Mesendoderm (in vitro differentiated cells): Measurements from ENCODE around the gene SNN.

Experiments used
- DNase-seq: peaks from one replicate; pipeline ENCODE4 v3.0.0; 2013
- H2AK5ac ChIP-seq: 2 replicates; pipeline ENCODE4 v1.6.1; 2013; ENCODE audit warnings: low read length, inconsistent platforms
- H2BK120ac ChIP-seq: 2 replicates; pipeline ENCODE4 v1.6.1; 2013; ENCODE audit warnings: low read depth, mild to moderate bottlenecking, low read length, moderate library complexity, mixed read lengths
- H2BK15ac ChIP-seq: replicated peaks from 2 replicates; pipeline ENCODE4 v1.6.1; 2013; ENCODE audit warnings: low read depth, mild to moderate bottlenecking, moderate library complexity
- H2BK5ac ChIP-seq: 2 replicates; pipeline ENCODE4 v1.6.1; 2013; ENCODE audit warnings: low read length, inconsistent platforms
- H3K18ac ChIP-seq: 2 replicates; pipeline ENCODE4 v1.6.1; 2013; ENCODE audit warnings: mild to moderate bottlenecking, low read length, mixed read lengths
- H3K23ac ChIP-seq: one replicate; pipeline ENCODE4 v1.6.1; 2013; ENCODE audit warnings: low read length
- H3K27ac ChIP-seq: 2 replicates; pipeline ENCODE4 v1.5.1; 2013; ENCODE audit warnings: low read depth, mild to moderate bottlenecking, inconsistent platforms, low read length, moderate library complexity
- H3K27me3 ChIP-seq: 2 replicates; pipeline ENCODE4 v1.6.1; 2013; ENCODE audit warnings: low read length, control low read depth, mild to moderate bottlenecking, inconsistent platforms; ENCODE audit not compliant: insufficient read depth, poor library complexity
- H3K36me3 ChIP-seq: 2 replicates; pipeline ENCODE4 v1.6.1; 2013; ENCODE audit warnings: low read length, inconsistent platforms; ENCODE audit not compliant: control insufficient read depth, insufficient read depth
- H3K4ac ChIP-seq: one replicate; pipeline ENCODE4 v1.6.1; 2013; ENCODE audit warnings: low read depth, mild to moderate bottlenecking, low read length, moderate library complexity
- H3K4me1 ChIP-seq: 2 replicates; pipeline ENCODE4 v1.6.1; 2013; ENCODE audit warnings: low read depth, low read length, inconsistent platforms; ENCODE audit not compliant: control insufficient read depth
- H3K4me2 ChIP-seq: 2 replicates; pipeline ENCODE4 v1.6.1; 2013; ENCODE audit warnings: low read length
- H3K4me3 ChIP-seq: 2 replicates; pipeline ENCODE4 v1.5.1; 2013; ENCODE audit warnings: mild to moderate bottlenecking, low read length
- H3K56ac ChIP-seq: one replicate; pipeline ENCODE4 v1.6.1; 2013; ENCODE audit warnings: low read length
- H3K79me1 ChIP-seq: 2 replicates; pipeline ENCODE4 v1.6.1; 2013; ENCODE audit warnings: low read length, inconsistent platforms
- H3K79me2 ChIP-seq: 2 replicates; pipeline ENCODE4 v1.6.1; 2013; ENCODE audit warnings: mild to moderate bottlenecking, low read length; ENCODE audit not compliant: control insufficient read depth, insufficient read depth
- H3K9ac ChIP-seq: 2 replicates; pipeline ENCODE4 v1.6.1; 2013; ENCODE audit warnings: low read length, inconsistent platforms
- H4K5ac ChIP-seq: one replicate; pipeline ENCODE4 v1.6.1; 2013; ENCODE audit warnings: low read length
- H4K8ac ChIP-seq: one replicate; pipeline ENCODE4 v1.6.1; 2013; ENCODE audit warnings: low read depth, mild to moderate bottlenecking, control low read depth, low read length, moderate library complexity
- WGBS: extraction: QIAGEN DNeasy Blood & Tissue Kit; methylation state at CpG from one replicate; pipeline ENCODE4 v1.1.7; 2013; ENCODE audit warnings: low lambda C conversion rate, missing lambda C conversion rate; ENCODE audit not compliant: insufficient coverage; ENCODE audit errors: extremely low coverage; 5-methylcytosine and 5-hydroxymethylcytosine counted together

Gene SNN

DNA sequence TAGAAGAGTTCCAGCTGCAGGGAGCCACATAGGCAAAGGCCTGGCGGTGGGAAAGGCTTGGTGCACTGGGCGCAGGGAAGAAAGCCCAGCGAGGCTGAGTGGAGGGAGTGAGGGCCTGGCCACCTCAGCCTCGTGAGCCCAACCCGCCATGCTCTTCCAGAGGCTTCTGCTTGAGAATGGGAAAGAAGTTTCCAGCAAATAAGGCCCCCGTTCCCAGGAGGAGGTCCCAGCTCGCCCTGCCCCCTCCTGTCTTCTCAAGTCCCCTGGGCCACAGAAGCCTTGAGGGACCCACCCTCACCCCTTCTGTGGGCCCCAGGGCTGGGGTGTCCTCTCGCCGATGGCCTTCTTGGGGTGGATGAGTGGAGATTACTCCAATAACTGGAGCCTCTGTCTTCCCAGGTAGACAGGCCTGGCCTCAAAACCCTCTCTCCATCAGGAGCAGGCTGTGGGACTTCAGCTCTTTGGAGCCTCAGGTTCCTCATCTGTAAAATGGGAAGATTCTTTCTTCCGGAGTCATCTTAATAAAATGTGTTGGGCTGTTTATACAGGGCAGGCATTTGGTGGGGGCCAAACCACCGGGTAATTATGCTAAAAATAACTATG is 933 bp upstream of the SNN start:
- DNase-seq = no peak
- no peaks in the 10 kb centered on the region for H3K27me3 ChIP-seq
- H3K18ac ChIP-seq = no peak overlapping the region
- peaks cover 36% of the 10 kb centered on the region for H3K79me2 ChIP-seq
- H3K36me3 ChIP-seq = no peaks in the 10 kb centered on the region
- H3K79me1 ChIP-seq = peaks cover 19% of the 10 kb centered on the region
- H3K9ac ChIP-seq = no peak overlapping the region
- no peak overlapping the region for H3K23ac ChIP-seq
- H3K27ac ChIP-seq = no peak overlapping the region
- H2BK120ac ChIP-seq = no peak overlapping the region
- H3K4me2 ChIP-seq = no peak overlapping the region
- H2AK5ac ChIP-seq = no peak overlapping the region
- H4K8ac ChIP-seq = no peak overlapping the region
- peak overlapping the region; percentile 98 for H3K56ac ChIP-seq
- no CpG with 5 or more reads among the region's 11 CpGs for WGBS
- no peak overlapping the region for H2BK5ac ChIP-seq
- no peak overlapping the region for H3K4ac ChIP-seq
- H3K4me3 ChIP-seq = no peak overlapping the region
- peaks cover 4% of the 10 kb centered on the region for H3K4me1 ChIP-seq
- no peak overlapping the region for H2BK15ac ChIP-seq
- no peak overlapping the region for H4K5ac ChIP-seq

DNA sequence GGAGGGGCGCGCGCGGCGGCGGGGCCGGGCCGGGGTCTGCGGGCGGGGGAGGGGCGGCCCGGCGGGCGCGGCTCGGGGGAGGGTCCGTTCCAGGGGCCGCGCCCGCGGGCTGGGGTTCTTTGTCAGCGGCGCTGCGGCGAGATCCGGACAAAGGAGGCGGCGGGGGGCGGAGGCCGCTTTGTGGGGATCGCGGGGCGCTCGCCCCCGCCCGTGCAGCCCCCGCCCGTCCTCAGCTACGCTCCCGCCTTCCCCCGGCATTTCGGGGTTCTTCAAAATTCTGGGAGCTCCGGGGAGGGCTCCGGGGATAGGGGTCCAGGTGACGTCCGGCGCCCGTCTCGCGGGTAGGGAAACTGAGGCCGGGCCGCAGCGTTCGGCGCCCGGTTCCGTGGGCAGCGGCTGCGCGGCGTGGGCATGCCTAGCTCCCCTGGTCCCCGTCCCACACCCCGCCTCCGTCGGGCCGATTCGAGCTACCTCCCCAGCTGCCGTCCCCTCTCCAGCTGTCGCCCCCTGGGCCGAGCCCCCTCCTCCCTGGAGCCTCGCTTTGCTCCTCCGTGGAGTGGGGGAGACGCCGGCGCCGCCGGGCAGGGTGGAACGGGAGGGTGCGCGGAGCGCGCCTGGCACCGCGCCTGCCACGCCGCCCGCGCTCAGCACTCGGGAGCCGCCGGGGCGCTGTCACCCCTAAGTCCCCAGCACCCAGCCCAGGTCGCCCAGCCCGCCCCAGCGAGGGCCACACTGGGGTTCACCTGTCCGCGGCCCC is 546 bp downstream of the SNN start:
- Histone ChIP-seq H3K4me3 (peak overlapping the region; percentile 82), H2BK120ac (no peak overlapping the region), H3K27ac (no peak overlapping the region), H3K9ac (peak overlapping the region; percentile 93), H3K36me3 (no peaks in the 10 kb centered on the region), H2AK5ac (no peak overlapping the region), H3K18ac (peak overlapping the region; percentile 71), H3K79me2 (peaks cover 45% of the 10 kb centered on the region), H2BK5ac (no peak overlapping the region), H3K79me1 (peaks cover 27% of the 10 kb centered on the region), H2BK15ac (no peak overlapping the region), H3K27me3 (no peaks in the 10 kb centered on the region), H4K5ac (no peak overlapping the region), H3K4ac (peak overlapping the region; percentile 71), H3K56ac (peak overlapping the region; percentile 99), H3K23ac (no peak overlapping the region), H4K8ac (no peak overlapping the region), H3K4me1 (peaks cover 4% of the 10 kb centered on the region), H3K4me2 (peak overlapping the region; percentile 75)
- no CpG with 5 or more reads among the region's 97 CpGs for WGBS
- no peak for DNase-seq

GRCh38 chr16:11669380-11670146 is 1.3 kb downstream of the SNN start:
- no peak overlapping the region for H4K8ac ChIP-seq
- H3K27me3 ChIP-seq = no peaks in the 10 kb centered on the region
- no peak overlapping the region for H2AK5ac ChIP-seq
- H3K79me2 ChIP-seq = peaks cover 50% of the 10 kb centered on the region
- peak overlapping the region; percentile 99 for H3K56ac ChIP-seq
- H3K18ac ChIP-seq = peak overlapping the region; percentile 71
- H3K36me3 ChIP-seq = no peaks in the 10 kb centered on the region
- no CpG with 5 or more reads among the region's 22 CpGs for WGBS
- H3K4me3 ChIP-seq = peak overlapping the region; percentile 82
- no peak overlapping the region for H3K27ac ChIP-seq
- H3K4me2 ChIP-seq = peak overlapping the region; percentile 75
- no peak overlapping the region for H2BK120ac ChIP-seq
- peaks cover 30% of the 10 kb centered on the region for H3K79me1 ChIP-seq
- no peak overlapping the region for H2BK15ac ChIP-seq
- DNase-seq = peak; percentile 54
- peak overlapping the region; percentile 71 for H3K4ac ChIP-seq
- no peak overlapping the region for H3K23ac ChIP-seq
- H2BK5ac ChIP-seq = no peak overlapping the region
- peak overlapping the region; percentile 93 for H3K9ac ChIP-seq
- peaks cover 4% of the 10 kb centered on the region for H3K4me1 ChIP-seq
- no peak overlapping the region for H4K5ac ChIP-seq

DNA sequence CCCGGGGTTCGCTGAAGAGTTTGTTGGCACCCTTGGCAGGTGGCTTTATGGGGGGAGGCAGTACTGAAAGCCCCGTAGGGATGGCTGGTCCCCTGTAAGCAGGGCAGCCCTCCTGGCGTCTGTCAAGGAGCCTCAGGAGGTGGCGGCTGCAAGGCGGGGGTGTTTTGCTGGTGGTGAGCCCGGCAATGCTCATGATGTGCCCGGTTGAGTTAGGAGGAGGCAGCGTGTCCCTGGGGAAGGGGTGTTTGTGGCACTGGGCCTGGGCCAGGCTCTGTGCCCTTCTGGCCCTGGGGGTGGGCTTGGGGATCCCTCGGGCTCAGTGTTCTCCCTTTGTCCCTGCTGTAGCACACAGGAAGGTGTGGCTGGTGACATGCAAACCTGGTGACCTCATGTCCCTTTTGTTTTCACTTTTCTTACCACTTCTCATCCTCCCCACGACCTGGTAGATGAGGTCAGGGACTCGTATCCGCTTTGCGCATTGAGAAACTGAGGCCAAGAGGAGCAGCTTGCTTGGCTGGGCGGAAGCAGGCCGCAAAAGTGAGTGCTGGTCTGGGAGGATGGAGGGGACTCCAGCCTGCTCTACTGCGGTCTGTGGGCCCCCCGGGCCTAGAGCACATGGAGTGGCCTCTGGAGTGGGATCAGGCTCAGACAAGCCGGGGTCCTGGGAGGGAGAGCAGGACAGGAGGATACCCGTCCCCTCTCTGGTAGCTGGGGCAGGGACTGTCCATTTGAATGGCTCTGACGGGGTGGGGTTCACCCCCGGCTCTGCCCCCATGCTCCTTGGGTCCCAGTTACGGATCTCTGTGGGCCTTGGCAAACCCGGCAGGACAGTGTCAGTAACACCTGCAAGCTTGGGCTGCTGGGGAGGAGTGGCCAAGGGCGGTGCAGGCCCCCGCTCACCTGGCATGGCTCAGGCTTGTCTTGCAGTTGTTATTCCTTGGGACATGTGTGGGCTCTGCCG is 2.2 kb downstream of the SNN start:
- peaks cover 54% of the 10 kb centered on the region for H3K79me2 ChIP-seq
- no peak overlapping the region for H2BK120ac ChIP-seq
- peak overlapping the region; percentile 99 for H3K56ac ChIP-seq
- H3K23ac ChIP-seq = no peak overlapping the region
- no peak overlapping the region for H2BK5ac ChIP-seq
- no peak overlapping the region for H4K8ac ChIP-seq
- no CpG with 5 or more reads among the region's 27 CpGs for WGBS
- H2BK15ac ChIP-seq = no peak overlapping the region
- no peak overlapping the region for H3K4me3 ChIP-seq
- H4K5ac ChIP-seq = no peak overlapping the region
- peak overlapping the region; percentile 93 for H3K9ac ChIP-seq
- H3K36me3 ChIP-seq = no peaks in the 10 kb centered on the region
- H3K27me3 ChIP-seq = no peaks in the 10 kb centered on the region
- peak; percentile 54 for DNase-seq
- H3K79me1 ChIP-seq = peaks cover 32% of the 10 kb centered on the region
- H3K4me2 ChIP-seq = no peak overlapping the region
- H3K4me1 ChIP-seq = no peaks in the 10 kb centered on the region
- no peak overlapping the region for H3K27ac ChIP-seq
- no peak overlapping the region for H3K18ac ChIP-seq
- H3K4ac ChIP-seq = no peak overlapping the region
- H2AK5ac ChIP-seq = no peak overlapping the region

- no peak for DNase-seq
These were observed 3.0 kb downstream of the SNN start for GRCh38 chr16:11671271-11671670.

More at GRCh38 chr16:11671271-11671670, 3.0 kb downstream of the SNN start:
- Histone ChIP-seq H3K4me1 (no peaks in the 10 kb centered on the region), H3K27ac (no peak overlapping the region), H2BK5ac (no peak overlapping the region), H3K79me2 (peaks cover 54% of the 10 kb centered on the region), H3K27me3 (no peaks in the 10 kb centered on the region), H3K79me1 (peaks cover 34% of the 10 kb centered on the region), H4K8ac (no peak overlapping the region), H3K36me3 (no peaks in the 10 kb centered on the region), H2BK120ac (no peak overlapping the region), H3K4ac (no peak overlapping the region), H3K18ac (no peak overlapping the region), H4K5ac (no peak overlapping the region), H2BK15ac (no peak overlapping the region), H3K9ac (no peak overlapping the region), H3K23ac (no peak overlapping the region), H2AK5ac (no peak overlapping the region), H3K4me3 (no peak overlapping the region), H3K4me2 (no peak overlapping the region), H3K56ac (no peak overlapping the region)
- WGBS = no CpG with 5 or more reads among the region's 2 CpGs
